Panc1 (cell line): ENCODE results near the gene PRMT3. TPM values are rescaled to one million over a fixed set of nuclear protein-coding genes. Genes with fewer than 3 reads are reported as not detected.

Experiments
- ATAC-seq: fragments of 200-7000 bp; cut with Tn5 transposase; 2 replicates; pipeline ENCODE4 v1.9.1; 2020; ENCODE audit warnings: mild to moderate bottlenecking, moderate library complexity
- BruUV-seq: library from RNA; stranded (reverse); fragments of 400-500 nt; replicated peaks from 2 replicates; lab custom pipeline; 2021; lab: Mats Ljungman, UMichigan
- CTCF ChIA-PET: fragments of 300-600 bp; sonication (Branson Sonifier 250); formaldehyde crosslinking; loops from one replicate; lab custom pipeline; 2022; ENCODE audit warnings: antibody characterized with exemption; lab: Charles Lee
- POLR2A ChIA-PET: fragments of 300-600 bp; sonication (Branson Sonifier 250); formaldehyde crosslinking; loops from one replicate; lab custom pipeline; 2022; ENCODE audit warnings: antibody characterized with exemption; lab: Charles Lee
- DNase-seq: peaks from one replicate; pipeline ENCODE4 v3.0.0-alpha.2; 2010; ENCODE audit warnings: low read depth, low spot score
- H3K27ac ChIP-seq: 2 replicates; pipeline ENCODE4 v1.5.1; 2011; ENCODE audit warnings: mild to moderate bottlenecking, low read length, inconsistent platforms
- H3K27me3 ChIP-seq: fragments of 200-500 bp; sonication (Bioruptor generic); 2 replicates; pipeline ENCODE4 v1.6.0; 2014; ENCODE audit warnings: low read length, inconsistent platforms; ENCODE audit not compliant: control insufficient read depth, insufficient read depth
- H3K36me3 ChIP-seq: fragments of 200-500 bp; sonication (Bioruptor generic); 2 replicates; pipeline ENCODE4 v1.5.1; 2014; ENCODE audit warnings: inconsistent platforms, mild to moderate bottlenecking, low read length, moderate library complexity; ENCODE audit not compliant: control insufficient read depth, insufficient read depth
- H3K4me1 ChIP-seq: 2 replicates; pipeline ENCODE4 v1.5.1; 2011; ENCODE audit warnings: inconsistent platforms, mild to moderate bottlenecking, low read length, moderate library complexity; ENCODE audit not compliant: control insufficient read depth, insufficient read depth
- H3K4me3 ChIP-seq, 2 experiments: 2 replicates each; pipeline ENCODE4 v1.5.1; 2011 to 2012; ENCODE audit warnings: low read depth in 2 of 2, low read length in 2 of 2, mild to moderate bottlenecking in 2 of 2, inconsistent platforms in 1 of 2, moderate library complexity in 1 of 2
- H3K9me3 ChIP-seq: fragments of 200-500 bp; sonication (Bioruptor generic); 2 replicates; pipeline ENCODE4 v1.5.1; 2014; ENCODE audit warnings: low read depth, mild to moderate bottlenecking, inconsistent platforms, low read length, moderate library complexity; ENCODE audit not compliant: control insufficient read depth, insufficient read depth
- POLR2AphosphoS5 ChIP-seq: IDR thresholded peaks from 2 replicates; pipeline ENCODE4 v1.6.1; 2012; ENCODE audit warnings: mild to moderate bottlenecking, low read depth, low read length, moderate library complexity
- SIN3A ChIP-seq: IDR thresholded peaks from 2 replicates; pipeline ENCODE4 v1.6.1; 2012; ENCODE audit warnings: low read depth, mild to moderate bottlenecking, low read length, moderate library complexity, borderline replicate concordance; ENCODE audit not compliant: insufficient read depth
- TCF7L2 ChIP-seq: IDR thresholded peaks from 2 replicates; pipeline ENCODE4 v1.6.1; 2011; ENCODE audit warnings: mild to moderate bottlenecking, low read depth, low read length, inconsistent platforms
- in situ Hi-C: cut with HindIII; loops from 2 replicates; pipeline ENCODE4 v1.10.0; 2016; ENCODE audit warnings: low sequenced_read_pairs, low pct_unique_long_range_greater_than_20kb
- intact Hi-C: fragments of 100-400 bp; cut with micrococcal nuclease; formaldehyde crosslinking; loops from one replicate; pipeline ENCODE4 v1.10.0; 2022; ENCODE audit not compliant: unreplicated experiment
- total RNA-seq: library from RNA; stranded (reverse); gene quantifications from one replicate; pipeline ENCODE4 v1.2.1, GENCODE V29; 2021; ENCODE audit not compliant: unreplicated experiment
- TF ChIP-seq, protein P1 (sequence below): fragments of 450-650 bp; IDR thresholded peaks from 2 replicates; pipeline ENCODE4 v1.5.1; 2017; ENCODE audit warnings: mild to moderate bottlenecking
- TF ChIP-seq, protein P2 (sequence below), 2 experiments: IDR thresholded peaks; 2 replicates each; pipeline ENCODE4 v1.6.1; 2011 to 2012; ENCODE audit warnings: low read depth in 2 of 2, control low read depth in 1 of 2, low read length in 1 of 2, mild to moderate bottlenecking in 1 of 2, moderate library complexity in 1 of 2; ENCODE audit not compliant: insufficient read depth in 1 of 2

PRMT3 gene
- total RNA-seq, 1 experiment from 2014 or later = 31.2 TPM

DNA sequence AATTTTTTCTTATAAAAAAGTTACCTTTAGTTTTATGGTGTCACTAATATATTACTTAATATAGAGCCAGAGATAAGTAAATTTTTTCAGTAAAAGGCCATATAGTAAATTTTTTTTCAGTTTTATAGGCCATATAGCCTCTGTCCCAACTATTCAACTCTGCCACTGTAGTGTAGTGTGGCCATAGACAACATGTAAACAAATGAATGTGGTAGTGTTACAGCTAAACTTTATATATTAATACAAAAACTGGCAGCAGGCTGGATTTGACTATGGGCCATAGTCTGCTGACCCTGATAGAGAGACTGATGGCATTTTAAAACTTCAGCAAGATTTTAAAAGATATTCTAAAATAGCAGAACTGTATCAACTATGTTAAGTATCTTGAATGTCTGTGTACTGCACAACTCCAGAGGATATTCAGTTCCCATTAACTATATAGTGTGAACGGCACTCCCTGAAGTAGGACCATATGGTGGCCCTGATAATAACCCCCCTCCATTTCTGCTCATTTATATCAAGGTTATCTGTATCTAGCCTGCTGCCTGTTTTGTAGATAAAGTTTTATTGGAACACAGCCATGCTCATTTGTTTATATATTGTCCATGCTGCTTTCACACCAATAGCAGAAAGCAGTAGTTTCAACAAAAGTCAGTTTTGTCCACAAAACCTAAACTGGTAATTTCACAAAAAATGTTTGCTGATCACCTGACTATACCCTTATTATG lies 71.6 kb downstream of the PRMT3 start:
- H3K4me3 ChIP-seq = no peak overlapping the region
- no peaks in the 10 kb centered on the region for H3K4me1 ChIP-seq
- no peaks in the 10 kb centered on the region for H3K27me3 ChIP-seq
- intact Hi-C loops (no loop called here), in situ Hi-C loops (no loop called here)
- no peaks in the 10 kb centered on the region for H3K9me3 ChIP-seq
- H3K36me3 ChIP-seq = peaks cover 8% of the 10 kb centered on the region
- BruUV-seq = no TSS peak
- CTCF ChIA-PET = no interaction called here
- POLR2A ChIA-PET = no interaction called here
- H3K27ac ChIP-seq = no peak overlapping the region
- DNase-seq = no peak
- ATAC-seq = no peak
- no peak for TF ChIP-seq POLR2AphosphoS5
- TF ChIP-seq, protein P1, sequence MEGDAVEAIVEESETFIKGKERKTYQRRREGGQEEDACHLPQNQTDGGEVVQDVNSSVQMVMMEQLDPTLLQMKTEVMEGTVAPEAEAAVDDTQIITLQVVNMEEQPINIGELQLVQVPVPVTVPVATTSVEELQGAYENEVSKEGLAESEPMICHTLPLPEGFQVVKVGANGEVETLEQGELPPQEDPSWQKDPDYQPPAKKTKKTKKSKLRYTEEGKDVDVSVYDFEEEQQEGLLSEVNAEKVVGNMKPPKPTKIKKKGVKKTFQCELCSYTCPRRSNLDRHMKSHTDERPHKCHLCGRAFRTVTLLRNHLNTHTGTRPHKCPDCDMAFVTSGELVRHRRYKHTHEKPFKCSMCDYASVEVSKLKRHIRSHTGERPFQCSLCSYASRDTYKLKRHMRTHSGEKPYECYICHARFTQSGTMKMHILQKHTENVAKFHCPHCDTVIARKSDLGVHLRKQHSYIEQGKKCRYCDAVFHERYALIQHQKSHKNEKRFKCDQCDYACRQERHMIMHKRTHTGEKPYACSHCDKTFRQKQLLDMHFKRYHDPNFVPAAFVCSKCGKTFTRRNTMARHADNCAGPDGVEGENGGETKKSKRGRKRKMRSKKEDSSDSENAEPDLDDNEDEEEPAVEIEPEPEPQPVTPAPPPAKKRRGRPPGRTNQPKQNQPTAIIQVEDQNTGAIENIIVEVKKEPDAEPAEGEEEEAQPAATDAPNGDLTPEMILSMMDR = no peak
- TF ChIP-seq SIN3A = no peak
- no peak for TF ChIP-seq TCF7L2
- TF ChIP-seq, protein P2, sequence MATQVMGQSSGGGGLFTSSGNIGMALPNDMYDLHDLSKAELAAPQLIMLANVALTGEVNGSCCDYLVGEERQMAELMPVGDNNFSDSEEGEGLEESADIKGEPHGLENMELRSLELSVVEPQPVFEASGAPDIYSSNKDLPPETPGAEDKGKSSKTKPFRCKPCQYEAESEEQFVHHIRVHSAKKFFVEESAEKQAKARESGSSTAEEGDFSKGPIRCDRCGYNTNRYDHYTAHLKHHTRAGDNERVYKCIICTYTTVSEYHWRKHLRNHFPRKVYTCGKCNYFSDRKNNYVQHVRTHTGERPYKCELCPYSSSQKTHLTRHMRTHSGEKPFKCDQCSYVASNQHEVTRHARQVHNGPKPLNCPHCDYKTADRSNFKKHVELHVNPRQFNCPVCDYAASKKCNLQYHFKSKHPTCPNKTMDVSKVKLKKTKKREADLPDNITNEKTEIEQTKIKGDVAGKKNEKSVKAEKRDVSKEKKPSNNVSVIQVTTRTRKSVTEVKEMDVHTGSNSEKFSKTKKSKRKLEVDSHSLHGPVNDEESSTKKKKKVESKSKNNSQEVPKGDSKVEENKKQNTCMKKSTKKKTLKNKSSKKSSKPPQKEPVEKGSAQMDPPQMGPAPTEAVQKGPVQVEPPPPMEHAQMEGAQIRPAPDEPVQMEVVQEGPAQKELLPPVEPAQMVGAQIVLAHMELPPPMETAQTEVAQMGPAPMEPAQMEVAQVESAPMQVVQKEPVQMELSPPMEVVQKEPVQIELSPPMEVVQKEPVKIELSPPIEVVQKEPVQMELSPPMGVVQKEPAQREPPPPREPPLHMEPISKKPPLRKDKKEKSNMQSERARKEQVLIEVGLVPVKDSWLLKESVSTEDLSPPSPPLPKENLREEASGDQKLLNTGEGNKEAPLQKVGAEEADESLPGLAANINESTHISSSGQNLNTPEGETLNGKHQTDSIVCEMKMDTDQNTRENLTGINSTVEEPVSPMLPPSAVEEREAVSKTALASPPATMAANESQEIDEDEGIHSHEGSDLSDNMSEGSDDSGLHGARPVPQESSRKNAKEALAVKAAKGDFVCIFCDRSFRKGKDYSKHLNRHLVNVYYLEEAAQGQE (IDR thresholded peaks at IDR 0.05; ENCODE audit: insufficient read depth in 1 of 2, low read depth in 2 of 2, low read length in 1 of 2) = no peak

DNA sequence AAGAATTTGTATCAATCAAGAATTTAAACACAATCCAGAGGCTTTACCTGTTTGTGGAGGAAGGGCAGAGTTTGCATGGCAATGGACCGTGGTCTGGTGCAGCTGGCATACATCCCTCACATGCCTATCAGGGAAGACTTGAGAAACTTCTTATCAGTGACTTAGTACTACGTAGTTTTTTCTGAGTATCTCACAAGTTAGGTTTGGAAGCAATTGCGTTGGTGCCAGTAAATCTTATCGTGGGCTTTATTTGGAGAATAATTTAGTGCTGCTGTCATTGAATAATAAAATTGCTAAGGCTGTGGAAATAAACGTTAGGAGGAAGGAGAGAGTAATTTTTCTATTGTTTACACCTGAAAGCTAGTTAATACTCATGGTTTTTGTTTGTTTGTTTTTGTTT lies 72.3 kb downstream of the PRMT3 start:
- Histone ChIP-seq H3K36me3 (peaks cover 11% of the 10 kb centered on the region), H3K27ac (no peak overlapping the region), H3K4me1 (no peaks in the 10 kb centered on the region), H3K27me3 (no peaks in the 10 kb centered on the region), H3K4me3 (no peak overlapping the region), H3K9me3 (no peaks in the 10 kb centered on the region)
- CTCF ChIA-PET = no interaction called here
- in situ Hi-C loops (no loop called here), intact Hi-C loops (no loop called here)
- DNase-seq = no peak
- POLR2A ChIA-PET = no interaction called here
- no TSS peak for BruUV-seq
- TF ChIP-seq, protein P2 (IDR thresholded peaks at IDR 0.05; ENCODE audit: insufficient read depth in 1 of 2, low read depth in 2 of 2, low read length in 1 of 2) = no peak
- TF ChIP-seq SIN3A (no peak), TCF7L2 (no peak), POLR2AphosphoS5 (no peak)
- TF ChIP-seq, protein P1 = no peak
- ATAC-seq = no peak
